ENCODE measurements around the gene CDC42. TPM values are rescaled to one million over a fixed set of nuclear protein-coding genes. Genes with fewer than 3 reads are reported as not detected.

The CDC42 gene
- total and polyA plus RNA-seq, 9 of the 15 experiments (the other 6 are each of a cell fraction or from before 2014, with no cell fraction given): 186 to 398 (median 325) TPM

DNA sequence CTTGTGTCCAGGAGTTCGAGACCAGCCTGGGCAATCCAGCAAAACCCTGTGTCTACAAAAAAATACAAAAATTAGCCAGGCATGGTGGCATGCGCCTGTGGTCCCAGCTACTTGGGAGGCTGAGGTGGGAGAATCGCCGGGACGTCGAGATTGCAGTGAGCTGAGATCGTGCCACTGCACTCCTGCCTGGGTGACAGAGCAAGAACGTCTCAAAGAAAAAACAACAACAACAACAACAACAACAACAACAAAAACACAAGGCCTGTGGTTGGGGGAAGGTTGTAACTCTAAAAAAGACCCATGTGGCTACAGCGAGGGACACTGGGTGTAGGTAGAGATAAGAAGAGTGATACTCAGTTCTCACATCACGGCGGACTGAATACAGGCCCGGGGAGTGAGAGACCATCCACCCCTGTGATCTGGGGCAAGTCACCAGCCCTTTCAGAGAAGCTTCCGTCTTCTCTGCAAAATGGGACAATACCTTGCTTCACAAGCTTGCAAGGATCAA, 848 bp upstream of the CDC42 start (continued):
- TF ChIP-seq, protein P1, sequence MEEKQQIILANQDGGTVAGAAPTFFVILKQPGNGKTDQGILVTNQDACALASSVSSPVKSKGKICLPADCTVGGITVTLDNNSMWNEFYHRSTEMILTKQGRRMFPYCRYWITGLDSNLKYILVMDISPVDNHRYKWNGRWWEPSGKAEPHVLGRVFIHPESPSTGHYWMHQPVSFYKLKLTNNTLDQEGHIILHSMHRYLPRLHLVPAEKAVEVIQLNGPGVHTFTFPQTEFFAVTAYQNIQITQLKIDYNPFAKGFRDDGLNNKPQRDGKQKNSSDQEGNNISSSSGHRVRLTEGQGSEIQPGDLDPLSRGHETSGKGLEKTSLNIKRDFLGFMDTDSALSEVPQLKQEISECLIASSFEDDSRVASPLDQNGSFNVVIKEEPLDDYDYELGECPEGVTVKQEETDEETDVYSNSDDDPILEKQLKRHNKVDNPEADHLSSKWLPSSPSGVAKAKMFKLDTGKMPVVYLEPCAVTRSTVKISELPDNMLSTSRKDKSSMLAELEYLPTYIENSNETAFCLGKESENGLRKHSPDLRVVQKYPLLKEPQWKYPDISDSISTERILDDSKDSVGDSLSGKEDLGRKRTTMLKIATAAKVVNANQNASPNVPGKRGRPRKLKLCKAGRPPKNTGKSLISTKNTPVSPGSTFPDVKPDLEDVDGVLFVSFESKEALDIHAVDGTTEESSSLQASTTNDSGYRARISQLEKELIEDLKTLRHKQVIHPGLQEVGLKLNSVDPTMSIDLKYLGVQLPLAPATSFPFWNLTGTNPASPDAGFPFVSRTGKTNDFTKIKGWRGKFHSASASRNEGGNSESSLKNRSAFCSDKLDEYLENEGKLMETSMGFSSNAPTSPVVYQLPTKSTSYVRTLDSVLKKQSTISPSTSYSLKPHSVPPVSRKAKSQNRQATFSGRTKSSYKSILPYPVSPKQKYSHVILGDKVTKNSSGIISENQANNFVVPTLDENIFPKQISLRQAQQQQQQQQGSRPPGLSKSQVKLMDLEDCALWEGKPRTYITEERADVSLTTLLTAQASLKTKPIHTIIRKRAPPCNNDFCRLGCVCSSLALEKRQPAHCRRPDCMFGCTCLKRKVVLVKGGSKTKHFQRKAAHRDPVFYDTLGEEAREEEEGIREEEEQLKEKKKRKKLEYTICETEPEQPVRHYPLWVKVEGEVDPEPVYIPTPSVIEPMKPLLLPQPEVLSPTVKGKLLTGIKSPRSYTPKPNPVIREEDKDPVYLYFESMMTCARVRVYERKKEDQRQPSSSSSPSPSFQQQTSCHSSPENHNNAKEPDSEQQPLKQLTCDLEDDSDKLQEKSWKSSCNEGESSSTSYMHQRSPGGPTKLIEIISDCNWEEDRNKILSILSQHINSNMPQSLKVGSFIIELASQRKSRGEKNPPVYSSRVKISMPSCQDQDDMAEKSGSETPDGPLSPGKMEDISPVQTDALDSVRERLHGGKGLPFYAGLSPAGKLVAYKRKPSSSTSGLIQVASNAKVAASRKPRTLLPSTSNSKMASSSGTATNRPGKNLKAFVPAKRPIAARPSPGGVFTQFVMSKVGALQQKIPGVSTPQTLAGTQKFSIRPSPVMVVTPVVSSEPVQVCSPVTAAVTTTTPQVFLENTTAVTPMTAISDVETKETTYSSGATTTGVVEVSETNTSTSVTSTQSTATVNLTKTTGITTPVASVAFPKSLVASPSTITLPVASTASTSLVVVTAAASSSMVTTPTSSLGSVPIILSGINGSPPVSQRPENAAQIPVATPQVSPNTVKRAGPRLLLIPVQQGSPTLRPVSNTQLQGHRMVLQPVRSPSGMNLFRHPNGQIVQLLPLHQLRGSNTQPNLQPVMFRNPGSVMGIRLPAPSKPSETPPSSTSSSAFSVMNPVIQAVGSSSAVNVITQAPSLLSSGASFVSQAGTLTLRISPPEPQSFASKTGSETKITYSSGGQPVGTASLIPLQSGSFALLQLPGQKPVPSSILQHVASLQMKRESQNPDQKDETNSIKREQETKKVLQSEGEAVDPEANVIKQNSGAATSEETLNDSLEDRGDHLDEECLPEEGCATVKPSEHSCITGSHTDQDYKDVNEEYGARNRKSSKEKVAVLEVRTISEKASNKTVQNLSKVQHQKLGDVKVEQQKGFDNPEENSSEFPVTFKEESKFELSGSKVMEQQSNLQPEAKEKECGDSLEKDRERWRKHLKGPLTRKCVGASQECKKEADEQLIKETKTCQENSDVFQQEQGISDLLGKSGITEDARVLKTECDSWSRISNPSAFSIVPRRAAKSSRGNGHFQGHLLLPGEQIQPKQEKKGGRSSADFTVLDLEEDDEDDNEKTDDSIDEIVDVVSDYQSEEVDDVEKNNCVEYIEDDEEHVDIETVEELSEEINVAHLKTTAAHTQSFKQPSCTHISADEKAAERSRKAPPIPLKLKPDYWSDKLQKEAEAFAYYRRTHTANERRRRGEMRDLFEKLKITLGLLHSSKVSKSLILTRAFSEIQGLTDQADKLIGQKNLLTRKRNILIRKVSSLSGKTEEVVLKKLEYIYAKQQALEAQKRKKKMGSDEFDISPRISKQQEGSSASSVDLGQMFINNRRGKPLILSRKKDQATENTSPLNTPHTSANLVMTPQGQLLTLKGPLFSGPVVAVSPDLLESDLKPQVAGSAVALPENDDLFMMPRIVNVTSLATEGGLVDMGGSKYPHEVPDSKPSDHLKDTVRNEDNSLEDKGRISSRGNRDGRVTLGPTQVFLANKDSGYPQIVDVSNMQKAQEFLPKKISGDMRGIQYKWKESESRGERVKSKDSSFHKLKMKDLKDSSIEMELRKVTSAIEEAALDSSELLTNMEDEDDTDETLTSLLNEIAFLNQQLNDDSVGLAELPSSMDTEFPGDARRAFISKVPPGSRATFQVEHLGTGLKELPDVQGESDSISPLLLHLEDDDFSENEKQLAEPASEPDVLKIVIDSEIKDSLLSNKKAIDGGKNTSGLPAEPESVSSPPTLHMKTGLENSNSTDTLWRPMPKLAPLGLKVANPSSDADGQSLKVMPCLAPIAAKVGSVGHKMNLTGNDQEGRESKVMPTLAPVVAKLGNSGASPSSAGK (IDR thresholded peaks at IDR 0.05): peak; percentile 56
- TF ChIP-seq, protein P2, sequence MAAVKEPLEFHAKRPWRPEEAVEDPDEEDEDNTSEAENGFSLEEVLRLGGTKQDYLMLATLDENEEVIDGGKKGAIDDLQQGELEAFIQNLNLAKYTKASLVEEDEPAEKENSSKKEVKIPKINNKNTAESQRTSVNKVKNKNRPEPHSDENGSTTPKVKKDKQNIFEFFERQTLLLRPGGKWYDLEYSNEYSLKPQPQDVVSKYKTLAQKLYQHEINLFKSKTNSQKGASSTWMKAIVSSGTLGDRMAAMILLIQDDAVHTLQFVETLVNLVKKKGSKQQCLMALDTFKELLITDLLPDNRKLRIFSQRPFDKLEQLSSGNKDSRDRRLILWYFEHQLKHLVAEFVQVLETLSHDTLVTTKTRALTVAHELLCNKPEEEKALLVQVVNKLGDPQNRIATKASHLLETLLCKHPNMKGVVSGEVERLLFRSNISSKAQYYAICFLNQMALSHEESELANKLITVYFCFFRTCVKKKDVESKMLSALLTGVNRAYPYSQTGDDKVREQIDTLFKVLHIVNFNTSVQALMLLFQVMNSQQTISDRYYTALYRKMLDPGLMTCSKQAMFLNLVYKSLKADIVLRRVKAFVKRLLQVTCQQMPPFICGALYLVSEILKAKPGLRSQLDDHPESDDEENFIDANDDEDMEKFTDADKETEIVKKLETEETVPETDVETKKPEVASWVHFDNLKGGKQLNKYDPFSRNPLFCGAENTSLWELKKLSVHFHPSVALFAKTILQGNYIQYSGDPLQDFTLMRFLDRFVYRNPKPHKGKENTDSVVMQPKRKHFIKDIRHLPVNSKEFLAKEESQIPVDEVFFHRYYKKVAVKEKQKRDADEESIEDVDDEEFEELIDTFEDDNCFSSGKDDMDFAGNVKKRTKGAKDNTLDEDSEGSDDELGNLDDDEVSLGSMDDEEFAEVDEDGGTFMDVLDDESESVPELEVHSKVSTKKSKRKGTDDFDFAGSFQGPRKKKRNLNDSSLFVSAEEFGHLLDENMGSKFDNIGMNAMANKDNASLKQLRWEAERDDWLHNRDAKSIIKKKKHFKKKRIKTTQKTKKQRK (IDR thresholded peaks at IDR 0.05; ENCODE audit: borderline replicate concordance, low read depth, low read length): no peak
- peak; percentile 26 for TF ChIP-seq BRD9 (IDR thresholded peaks at IDR 0.05; ENCODE audit: low read depth, partially characterized antibody)
- TF ChIP-seq, protein P3, sequence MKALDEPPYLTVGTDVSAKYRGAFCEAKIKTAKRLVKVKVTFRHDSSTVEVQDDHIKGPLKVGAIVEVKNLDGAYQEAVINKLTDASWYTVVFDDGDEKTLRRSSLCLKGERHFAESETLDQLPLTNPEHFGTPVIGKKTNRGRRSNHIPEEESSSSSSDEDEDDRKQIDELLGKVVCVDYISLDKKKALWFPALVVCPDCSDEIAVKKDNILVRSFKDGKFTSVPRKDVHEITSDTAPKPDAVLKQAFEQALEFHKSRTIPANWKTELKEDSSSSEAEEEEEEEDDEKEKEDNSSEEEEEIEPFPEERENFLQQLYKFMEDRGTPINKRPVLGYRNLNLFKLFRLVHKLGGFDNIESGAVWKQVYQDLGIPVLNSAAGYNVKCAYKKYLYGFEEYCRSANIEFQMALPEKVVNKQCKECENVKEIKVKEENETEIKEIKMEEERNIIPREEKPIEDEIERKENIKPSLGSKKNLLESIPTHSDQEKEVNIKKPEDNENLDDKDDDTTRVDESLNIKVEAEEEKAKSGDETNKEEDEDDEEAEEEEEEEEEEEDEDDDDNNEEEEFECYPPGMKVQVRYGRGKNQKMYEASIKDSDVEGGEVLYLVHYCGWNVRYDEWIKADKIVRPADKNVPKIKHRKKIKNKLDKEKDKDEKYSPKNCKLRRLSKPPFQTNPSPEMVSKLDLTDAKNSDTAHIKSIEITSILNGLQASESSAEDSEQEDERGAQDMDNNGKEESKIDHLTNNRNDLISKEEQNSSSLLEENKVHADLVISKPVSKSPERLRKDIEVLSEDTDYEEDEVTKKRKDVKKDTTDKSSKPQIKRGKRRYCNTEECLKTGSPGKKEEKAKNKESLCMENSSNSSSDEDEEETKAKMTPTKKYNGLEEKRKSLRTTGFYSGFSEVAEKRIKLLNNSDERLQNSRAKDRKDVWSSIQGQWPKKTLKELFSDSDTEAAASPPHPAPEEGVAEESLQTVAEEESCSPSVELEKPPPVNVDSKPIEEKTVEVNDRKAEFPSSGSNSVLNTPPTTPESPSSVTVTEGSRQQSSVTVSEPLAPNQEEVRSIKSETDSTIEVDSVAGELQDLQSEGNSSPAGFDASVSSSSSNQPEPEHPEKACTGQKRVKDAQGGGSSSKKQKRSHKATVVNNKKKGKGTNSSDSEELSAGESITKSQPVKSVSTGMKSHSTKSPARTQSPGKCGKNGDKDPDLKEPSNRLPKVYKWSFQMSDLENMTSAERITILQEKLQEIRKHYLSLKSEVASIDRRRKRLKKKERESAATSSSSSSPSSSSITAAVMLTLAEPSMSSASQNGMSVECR (CRISPR knock-in tag; IDR thresholded peaks at IDR 0.05): 0 out of 2 replicates have a peak, but pooled peaks have one; percentile 49
- 0 out of 2 replicates have a peak, but pooled peaks have one; percentile 40 for TF ChIP-seq GATA2 (CRISPR knock-in tag; IDR thresholded peaks at IDR 0.05)
- TF ChIP-seq TARDBP (IDR thresholded peaks at IDR 0.05): no peak
